Measurements from ENCODE around the gene CYSTM1. TPM values are rescaled to one million over a fixed set of nuclear protein-coding genes. Genes with fewer than 3 reads are reported as not detected.

CYSTM1 gene
- polyA plus RNA-seq, 1 experiment: 33.1 TPM

GRCh38 chr5:140251527-140251973 lies 76.6 kb downstream of the CYSTM1 start:
- Histone ChIP-seq H3K27me3 (ENCODE audit: control insufficient read depth, insufficient read depth, low read length) (no peaks in the 10 kb centered on the region), H3K4me3 (ENCODE audit: low read depth, low read length) (no peak overlapping the region), H3K36me3 (ENCODE audit: control insufficient read depth, insufficient read depth, low read length) (no peaks in the 10 kb centered on the region; the same call in 1 of the 2 replicates)
- POLR2A ChIA-PET: interaction anchor here (0.6 kb wide), 2 partner anchors 38 to 504 kb away, joined by 3 to 6 read pairs; no protein-coding TSS in a partner anchor
- TF ChIP-seq CTCF (IDR thresholded peaks at IDR 0.05; ENCODE audit: insufficient read depth, low read depth, low read length): no peak
- peak; percentile 84 for DNase-seq (ENCODE audit: low read depth)
- CTCF ChIA-PET: interaction anchor here (23.5 kb wide), 1 partner anchor 94 kb away, joined by 813 read pairs; the partner anchor contains the start of gene HBEGF

- TF ChIP-seq CTCF (IDR thresholded peaks at IDR 0.05; ENCODE audit: insufficient read depth, low read depth, low read length): no peak
- H3K27me3 ChIP-seq (ENCODE audit: control insufficient read depth, insufficient read depth, low read length): no peaks in the 10 kb centered on the region
- no peaks in the 10 kb centered on the region; the same call in 1 of the 2 replicates for H3K36me3 ChIP-seq (ENCODE audit: control insufficient read depth, insufficient read depth, low read length)
- H3K4me3 ChIP-seq (ENCODE audit: low read depth, low read length): no peak overlapping the region
- ChIA-PET CTCF (interaction anchor here (4.2 to 23.5 kb wide), 2 partner anchors 8 to 93 kb away, joined by 22 to 813 read pairs; partner anchors contain the start of gene HBEGF), POLR2A (no interaction called here)
- no peak for DNase-seq (ENCODE audit: low read depth)
These were observed 77.6 kb downstream of the CYSTM1 start for GRCh38 chr5:140252470-140253126.

- Histone ChIP-seq H3K4me3 (ENCODE audit: low read depth, low read length) (no peak overlapping the region), H3K36me3 (ENCODE audit: control insufficient read depth, insufficient read depth, low read length) (no peaks in the 10 kb centered on the region; the same call in 1 of the 2 replicates), H3K27me3 (ENCODE audit: control insufficient read depth, insufficient read depth, low read length) (no peaks in the 10 kb centered on the region)
- ChIA-PET POLR2A (no interaction called here), CTCF (interaction anchor here (1.0 to 23.5 kb wide), 4 partner anchors 10 to 210 kb away, joined by 3 to 813 read pairs (median 12); partner anchors contain the start of genes HBEGF and NRG2)
- no peak for TF ChIP-seq CTCF (IDR thresholded peaks at IDR 0.05; ENCODE audit: insufficient read depth, low read depth, low read length)
- DNase-seq (ENCODE audit: low read depth): no peak
These were observed 79.0 kb downstream of the CYSTM1 start for GRCh38 chr5:140253985-140254384.

- no peak for DNase-seq (ENCODE audit: low read depth)
- ChIA-PET POLR2A (no interaction called here), CTCF (interaction anchor here (0.7 to 23.5 kb wide), 3 partner anchors 11 to 130 kb away, joined by 3 to 813 read pairs (median 22); partner anchors contain the start of gene HBEGF)
- no peaks in the 10 kb centered on the region for H3K27me3 ChIP-seq (ENCODE audit: control insufficient read depth, insufficient read depth, low read length)
- peaks cover 1% of the 10 kb centered on the region; the same call in 1 of the 2 replicates for H3K36me3 ChIP-seq (ENCODE audit: control insufficient read depth, insufficient read depth, low read length)
- H3K4me3 ChIP-seq (ENCODE audit: low read depth, low read length): no peak overlapping the region
- no peak for TF ChIP-seq CTCF (IDR thresholded peaks at IDR 0.05; ENCODE audit: insufficient read depth, low read depth, low read length)
These were observed 80.6 kb downstream of the CYSTM1 start for GRCh38 chr5:140255460-140256157.

- ChIA-PET POLR2A (interaction anchor here (0.6 kb wide), 1 partner anchor 325 kb away, joined by 4 read pairs; no protein-coding TSS in a partner anchor), CTCF (interaction anchor here (4.2 to 23.5 kb wide), 2 partner anchors 12 to 89 kb away, joined by 22 to 813 read pairs; partner anchors contain the start of gene HBEGF)
- no peak for DNase-seq (ENCODE audit: low read depth)
- TF ChIP-seq CTCF (IDR thresholded peaks at IDR 0.05; ENCODE audit: insufficient read depth, low read depth, low read length): no peak
- Histone ChIP-seq H3K36me3 (ENCODE audit: control insufficient read depth, insufficient read depth, low read length) (peaks cover 1% of the 10 kb centered on the region; the same call in 1 of the 2 replicates), H3K4me3 (ENCODE audit: low read depth, low read length) (no peak overlapping the region), H3K27me3 (ENCODE audit: control insufficient read depth, insufficient read depth, low read length) (no peaks in the 10 kb centered on the region)
These were observed 81.7 kb downstream of the CYSTM1 start for GRCh38 chr5:140256726-140257125.
